Heart left ventricle (tissue), 16 donors: Measurements from ENCODE around the gene DNAAF8. TPM values are rescaled to one million over a fixed set of nuclear protein-coding genes. Genes with fewer than 3 reads are reported as not detected.
"Not testable (repeated sequence)": the region's sequence is repeated elsewhere in the genome, so short reads cannot be mapped to it uniquely, and the experiment has no call there.

Experiments used
- ATAC-seq, 4 donors: fragments of 200-7000 bp; cut with Tn5 transposase; one replicate each; pipeline ENCODE4 v1.9.1; 2020 to 2022; ENCODE audit warnings: moderate library complexity in 4 of 4, mild to moderate bottlenecking in 3 of 4, moderate number of reproducible peaks in 1 of 4
- DNase-seq, 5 donors: peaks; one replicate each; pipeline ENCODE4 v3.0.0-alpha.2; 2020
- H3K27ac ChIP-seq, 12 donors: fragments of 200-600 bp; sonication (generic) in 4 of 12; one replicate each; pipeline versions ENCODE4 v1.5.0 to v1.8.0; 2016 to 2022; ENCODE audit warnings: mild to moderate bottlenecking in 2 of 12
- H3K27me3 ChIP-seq, 9 donors: fragments of 200-600 bp; sonication (generic) in 2 of 9; one replicate each; pipeline versions ENCODE4 v1.5.1 to v1.8.0; 2016 to 2022; ENCODE audit warnings: mild to moderate bottlenecking in 3 of 9
- H3K36me3 ChIP-seq, 9 donors: fragments of 200-600 bp; sonication (generic) in 2 of 9; one replicate each; pipeline versions ENCODE4 v1.5.0 to v1.8.0; 2018 to 2022; ENCODE audit warnings: mild to moderate bottlenecking in 2 of 9
- H3K4me1 ChIP-seq, 12 donors: fragments of 200-600 bp; sonication (generic) in 4 of 12; one replicate each; pipeline versions ENCODE4 v1.5.0 to v1.8.0; 2016 to 2022; ENCODE audit warnings: mild to moderate bottlenecking in 3 of 12
- H3K4me3 ChIP-seq, 12 donors: fragments of 200-600 bp; sonication (generic) in 4 of 12; one replicate each; pipeline versions ENCODE4 v1.5.0 to v1.8.0; 2017 to 2022; ENCODE audit warnings: mild to moderate bottlenecking in 9 of 12, moderate library complexity in 4 of 12
- H3K9me3 ChIP-seq, 12 donors: fragments of 200-600 bp; sonication (generic) in 4 of 12; one replicate each; pipeline versions ENCODE4 v1.5.0 to v1.8.0; 2016 to 2022; ENCODE audit warnings: mild to moderate bottlenecking in 1 of 12
- CTCF ChIP-seq, 12 donors: fragments of 200-600 bp; sonication (generic) in 4 of 12; IDR thresholded peaks; one replicate each; pipeline versions ENCODE4 v1.5.0 to v1.8.0; 2018 to 2022; ENCODE audit warnings: antibody characterized with exemption in 12 of 12, mild to moderate bottlenecking in 5 of 12
- POLR2A ChIP-seq, 2 donors: fragments of 450-650 bp; IDR thresholded peaks; one replicate each; pipeline ENCODE4 v1.6.1; 2017; ENCODE audit warnings: antibody characterized with exemption in 2 of 2, mild to moderate bottlenecking in 2 of 2, moderate library complexity in 2 of 2
- WGBS, 4 donors: extraction: QIAGEN DNeasy Blood & Tissue Kit in 2 of 4; methylation state at CpG; one replicate each; pipeline versions ENCODE4 v1.1.5 to v1.1.7; 2013 to 2018; 5-methylcytosine and 5-hydroxymethylcytosine counted together
- intact Hi-C, 10 donors: fragments of 100-400 bp; cut with DNase I; formaldehyde crosslinking; loops; one replicate each; pipeline versions ENCODE4 v1.11.1 to v1.14.2; 2022
- polyA plus RNA-seq, 2 donors: library from polyadenylated mRNA; stranded (reverse); fragments of 200-250 nt; gene quantifications; one replicate each; pipeline ENCODE4 v1.2.3, GENCODE V29; 2013
- total RNA-seq, 9 donors: library from RNA; depleted of rRNA in 2 of 9; stranded (reverse); fragments of >200 nt in 2 of 9; fragmentation: NEBNext Ultra II Directional in 3 of 9; extraction: Animal tissue kit (Norgen Biotek cat#: 25700) in 3 of 9; gene quantifications; one replicate each; pipeline versions ENCODE4 v1.1.0 to v1.2.4, GENCODE V29; 2016 to 2023
- donor health status: ischemic (EF 13 %, LVEDD 7.1; RV severe dilation, severe dysfunction).
- donor health status: healthy with polysubstance abuse.
- donor health status: DM: no; HTN: yes; CAD: no.
- donor health status: DM: no; HTN: no; CAD: no.
- donor health status: ischemic (EF 25% LVEDD 6.9; RV normal size, moderate dysfunction).
- donor health status: ischemic (EF 25% LVEDD 5.7; RV mildly dilated, moderate dysfunction).
- donor health status: healthy.
- donor health status: DM: yes; HTN: yes; CAD: no.
- donor health status: ischemic (EF 35%, LVEDD 5.7; RV mildly dilated, moderate dysfunction).
- donor health status: nonischemic (EF 11% LVEDD 7.7; RV severe dilation, severe dysfunction).
- donor health status: DM: yes; HTN: yes; CAD: no.
- donor health status: PGD.
- donor health status: ischemic (EF 29% LVEDD 5.4; RV normal size, mild dysfunction).
- donor health status: nonischemic (EF 23%, LVEDD 6.1; RV moderate dilation, normal function).

Gene DNAAF8
- total and polyA plus RNA-seq, 11 donors, result 0.34 to 3.4 (median 0.91) TPM

- peak overlapping the region; percentile 47 to 90 (median 78) for H3K27ac ChIP-seq
Observed at GRCh38 chr16:4733747-4734062, 632 bp upstream of the DNAAF8 start.

GRCh38 chr16:4734730-4735535 is 596 bp downstream of the DNAAF8 start:
- peak; percentile 73 to 86 (median 80) for ATAC-seq

More at GRCh38 chr16:4733747-4734062, 632 bp upstream of the DNAAF8 start:
- intact Hi-C loops, result loop anchor here in 6 of 10 donors (1.0 to 10.0 kb wide), 10 partner anchors 33 to 224 kb away; partner anchors contain the start of genes SEC14L5 (in 3 of the 6), ZNF500 (in 2 of the 6), GLYR1 (in 1 of the 6) and NUDT16L1 (in 1 of the 6)
- ATAC-seq (no peak), DNase-seq (peak in 2 of 5 donors; percentile 31 to 54)
- peak overlapping the region; percentile 61 to 99 (median 91) for H3K4me3 ChIP-seq
- TF ChIP-seq POLR2A (IDR thresholded peaks at IDR 0.05), result no peak
- TF ChIP-seq CTCF (IDR thresholded peaks at IDR 0.05), result no peak
- 0 to 5% (median 1%) methylated on average over 17 to 19 of the region's 19 CpGs for WGBS, 4 donors
- no peaks in the 10 kb centered on the region for H3K9me3 ChIP-seq
- H3K36me3 ChIP-seq, result peaks cover 0 to 25% (median 15%) of the 10 kb centered on the region in 9 donors
- peaks cover 0 to 17% (median 15%) of the 10 kb centered on the region in 12 donors for H3K4me1 ChIP-seq
- no peaks in the 10 kb centered on the region for H3K27me3 ChIP-seq

GRCh38 chr16:4736546-4736945 is 2.2 kb downstream of the DNAAF8 start:
- Histone ChIP-seq H3K27ac (no peak overlapping the region), H3K27me3 (no peaks in the 10 kb centered on the region), H3K4me1 (peaks cover 0 to 17% (median 15%) of the 10 kb centered on the region in 12 donors), H3K36me3 (no peaks in the 10 kb centered on the region), H3K4me3 (no peak overlapping the region), H3K9me3 (no peaks in the 10 kb centered on the region)
- DNase-seq, result no peak
- TF ChIP-seq CTCF (IDR thresholded peaks at IDR 0.05), result no peak
- TF ChIP-seq POLR2A (IDR thresholded peaks at IDR 0.05), result no peak
- 80 to 95% (median 91%) methylated on average over 4 of the region's 4 CpGs for WGBS, 4 donors
- intact Hi-C loops, result loop anchor here in 3 of 10 donors (10.0 kb wide), 2 partner anchors 138 to 218 kb away; partner anchors contain the start of gene SEC14L5 (in 2 of the 3)
- no peak for ATAC-seq

More at GRCh38 chr16:4734730-4735535, 596 bp downstream of the DNAAF8 start:
- H3K4me3 ChIP-seq, result peak overlapping the region; percentile 61 to 99 (median 91)
- 7 to 10% (median 8%) methylated on average over 27 to 38 of the region's 38 CpGs for WGBS, 4 donors
- TF ChIP-seq CTCF (IDR thresholded peaks at IDR 0.05), result no peak
- peak in 1 of 2 donors; percentile 8 for TF ChIP-seq POLR2A (IDR thresholded peaks at IDR 0.05)
- intact Hi-C loops, result loop anchor here in 6 of 10 donors (1.0 to 10.0 kb wide), 10 partner anchors 32 to 222 kb away; partner anchors contain the start of genes SEC14L5 (in 3 of the 6), ZNF500 (in 2 of the 6), GLYR1 (in 1 of the 6) and NUDT16L1 (in 1 of the 6)
- peak overlapping the region in 11 of 12 donors; percentile 56 to 90 (median 79) for H3K27ac ChIP-seq
- H3K36me3 ChIP-seq, result peaks cover 0 to 13% (median 3%) of the 10 kb centered on the region in 9 donors
- DNase-seq, result peak; percentile 90 to 94 (median 92)
- no peaks in the 10 kb centered on the region for H3K9me3 ChIP-seq
- H3K27me3 ChIP-seq, result no peaks in the 10 kb centered on the region
- peaks cover 0 to 17% (median 15%) of the 10 kb centered on the region in 12 donors for H3K4me1 ChIP-seq

GRCh38 chr16:4737545-4737944 is 3.2 kb downstream of the DNAAF8 start:
- intact Hi-C loops, result loop anchor here in 3 of 10 donors (10.0 kb wide), 2 partner anchors 137 to 217 kb away; partner anchors contain the start of gene SEC14L5 (in 2 of the 3)
- H3K27me3 ChIP-seq, result no peaks in the 10 kb centered on the region
- ATAC-seq (no peak), DNase-seq (no peak)
- H3K36me3 ChIP-seq, result no peaks in the 10 kb centered on the region
- WGBS, 4 donors, result 78 to 83% (median 82%) methylated on average over 7 to 15 of the region's 15 CpGs
- TF ChIP-seq CTCF (IDR thresholded peaks at IDR 0.05) (no peak), POLR2A (IDR thresholded peaks at IDR 0.05) (no peak)
- H3K27ac ChIP-seq, result no peak overlapping the region
- peaks cover 0 to 17% (median 15%) of the 10 kb centered on the region in 12 donors for H3K4me1 ChIP-seq
- no peaks in the 10 kb centered on the region for H3K9me3 ChIP-seq
- no peak overlapping the region for H3K4me3 ChIP-seq

- ATAC-seq, H3K36me3 ChIP-seq, DNase-seq, H3K27me3 ChIP-seq, H3K9me3 ChIP-seq, H3K27ac ChIP-seq, H3K4me3 ChIP-seq: not testable (repeated sequence)
- 74 to 81% (median 78%) methylated on average over 5 of the region's 5 CpGs for WGBS, 4 donors
- intact Hi-C loops, result loop anchor here in 3 of 10 donors (10.0 kb wide), 2 partner anchors 136 to 216 kb away; partner anchors contain the start of gene SEC14L5 (in 2 of the 3)
- peaks cover 0 to 17% (median 8%) of the 10 kb centered on the region in 12 donors for H3K4me1 ChIP-seq
Observed at GRCh38 chr16:4738370-4738769, 4.0 kb downstream of the DNAAF8 start.
